Activated CD8-positive, alpha-beta memory T cell treated with anti-CD3 and anti-CD28 coated beads for 1 hour (primary cell): ENCODE results near the gene RASL11A.
"Not testable (repeated sequence)": the region's sequence is repeated elsewhere in the genome, so short reads cannot be mapped to it uniquely, and the experiment has no call there.

Experiments used
- DNase-seq, 2 donors: peaks; one replicate each; pipeline ENCODE4 v3.0.0-alpha.2; 2020; ENCODE audit warnings: low read depth in 1 of 2; ENCODE audit errors: extremely low read depth in 1 of 2

The RASL11A gene, protein sequence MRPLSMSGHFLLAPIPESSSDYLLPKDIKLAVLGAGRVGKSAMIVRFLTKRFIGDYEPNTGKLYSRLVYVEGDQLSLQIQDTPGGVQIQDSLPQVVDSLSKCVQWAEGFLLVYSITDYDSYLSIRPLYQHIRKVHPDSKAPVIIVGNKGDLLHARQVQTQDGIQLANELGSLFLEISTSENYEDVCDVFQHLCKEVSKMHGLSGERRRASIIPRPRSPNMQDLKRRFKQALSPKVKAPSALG

GRCh38 chr13:27270594-27271520, at the start of gene RASL11A:
Gene RASL11A (plus strand): TSS chr13:27270830. CDS start chr13:27270945, 115 bp downstream.
- peak; percentile 28 to 65 for DNase-seq

DNA sequence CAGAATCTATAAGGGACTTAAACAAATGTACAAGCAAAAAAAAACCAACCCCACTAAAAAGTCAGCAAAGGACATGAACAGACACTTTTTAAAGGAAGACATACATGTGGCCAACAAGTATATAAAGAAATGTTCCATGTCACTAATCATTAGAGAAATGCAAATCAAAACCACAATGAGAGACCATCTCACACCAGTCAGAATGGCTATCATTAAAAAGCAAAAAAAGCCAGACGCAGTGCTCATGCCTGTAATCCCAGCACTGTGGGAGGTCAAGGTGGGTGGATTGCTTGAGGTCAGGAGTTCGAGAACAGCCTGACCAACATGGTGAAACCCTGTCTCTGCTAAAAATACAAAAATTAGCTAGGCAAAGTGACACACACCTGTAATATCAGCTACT, 48.5 kb upstream of the RASL11A start:
- not testable (repeated sequence) for DNase-seq

DNA sequence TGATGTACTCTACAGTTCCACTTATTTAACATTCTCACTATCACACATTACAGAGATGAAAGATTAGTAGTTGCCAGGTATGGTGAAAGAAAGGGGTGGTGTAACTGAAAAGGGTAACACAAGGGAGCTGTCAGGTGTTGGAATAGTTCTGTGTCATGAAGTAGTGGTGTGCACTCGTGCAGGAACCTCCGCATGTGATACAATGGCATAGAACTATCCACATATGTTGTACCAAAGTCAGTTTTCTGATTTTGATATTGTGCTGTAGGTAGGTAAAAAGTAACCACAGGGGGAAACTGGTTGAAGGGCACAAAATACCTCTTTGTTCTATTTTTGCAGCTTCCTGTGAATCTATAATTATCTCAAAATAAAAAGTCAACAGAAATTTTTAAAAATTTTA, 43.6 kb upstream of the RASL11A start:
- no peak for DNase-seq

DNA sequence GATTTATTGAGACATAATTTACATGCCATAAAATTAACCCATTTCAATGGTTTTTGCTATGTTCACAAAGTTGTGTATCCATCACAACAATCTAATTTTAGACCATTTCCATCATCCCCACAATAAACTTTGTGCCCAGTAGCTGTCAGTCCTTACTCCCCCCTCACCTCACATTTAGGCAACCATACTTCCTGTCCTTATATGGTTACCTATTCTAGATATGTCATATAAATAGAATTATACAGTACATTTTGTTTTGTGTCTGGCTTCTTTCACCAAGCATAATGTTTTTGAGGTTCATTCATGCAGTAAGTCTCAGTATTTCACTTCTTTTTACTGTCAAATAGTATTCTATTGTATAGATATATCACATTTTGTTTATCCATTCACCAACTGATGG, 42.5 kb upstream of the RASL11A start:
- DNase-seq = no peak

DNA sequence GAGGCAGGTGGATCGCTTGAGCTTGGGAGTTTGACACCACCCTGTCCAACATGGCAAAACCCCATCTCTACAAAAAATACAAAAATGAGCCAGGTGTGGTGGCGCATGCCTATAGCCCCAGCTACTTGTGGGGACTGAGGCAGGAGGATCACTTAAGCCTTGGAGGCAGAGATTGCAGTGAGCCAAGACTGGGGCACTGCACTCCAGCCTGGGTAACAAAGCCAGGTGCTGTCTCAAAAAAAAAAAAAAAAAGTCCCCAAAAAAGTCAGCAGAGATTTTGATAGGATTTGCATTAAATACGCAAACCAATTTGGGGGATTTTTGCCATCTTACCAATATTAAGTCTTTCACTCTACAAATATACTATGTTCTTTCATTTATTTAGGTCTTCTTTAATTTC, 41.0 kb upstream of the RASL11A start:
- no peak for DNase-seq

GRCh38 chr13:27233964-27234363, 36.7 kb upstream of the RASL11A start:
- DNase-seq = no peak

- no peak for DNase-seq
Measured at GRCh38 chr13:27236478-27236877, 34.2 kb upstream of the RASL11A start.

DNA sequence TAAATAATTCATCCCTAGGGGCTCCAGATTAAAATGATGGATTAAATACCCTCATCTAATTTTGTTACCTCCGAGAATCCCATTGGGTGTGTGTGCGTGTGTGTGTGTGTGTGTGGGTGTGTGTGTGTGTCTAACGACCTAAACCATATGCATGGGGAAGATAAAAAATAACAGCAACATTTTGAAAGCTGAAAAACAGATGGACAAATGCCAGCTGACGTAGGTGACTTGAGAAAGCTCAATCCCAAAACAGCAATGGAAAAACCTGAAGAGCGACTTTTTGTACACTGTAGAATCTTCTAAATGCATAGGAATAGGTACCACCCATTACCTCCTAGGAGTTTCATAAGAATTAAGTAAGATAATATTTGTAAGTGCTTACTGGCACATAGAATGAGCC, 27.9 kb upstream of the RASL11A start:
- no peak for DNase-seq

DNA sequence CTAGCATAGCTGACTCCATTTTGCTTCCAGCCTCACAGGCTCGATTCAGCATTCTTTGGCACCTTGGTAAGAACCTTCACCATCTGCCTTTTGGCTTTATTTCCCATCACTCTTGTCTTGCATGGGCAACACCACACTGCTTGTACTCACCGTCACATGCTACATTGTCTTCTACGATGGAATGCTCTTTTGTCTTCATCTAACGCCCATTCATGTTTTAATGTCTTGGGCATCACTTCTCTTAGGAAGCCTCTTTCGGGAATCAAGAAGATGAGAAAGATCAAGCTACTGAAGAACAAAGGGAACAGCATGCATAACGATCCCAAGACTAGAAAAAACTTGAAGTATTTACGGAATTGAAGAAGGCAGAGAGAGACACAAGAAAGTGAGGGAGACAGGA, 25.0 kb upstream of the RASL11A start:
- DNase-seq = no peak

DNA sequence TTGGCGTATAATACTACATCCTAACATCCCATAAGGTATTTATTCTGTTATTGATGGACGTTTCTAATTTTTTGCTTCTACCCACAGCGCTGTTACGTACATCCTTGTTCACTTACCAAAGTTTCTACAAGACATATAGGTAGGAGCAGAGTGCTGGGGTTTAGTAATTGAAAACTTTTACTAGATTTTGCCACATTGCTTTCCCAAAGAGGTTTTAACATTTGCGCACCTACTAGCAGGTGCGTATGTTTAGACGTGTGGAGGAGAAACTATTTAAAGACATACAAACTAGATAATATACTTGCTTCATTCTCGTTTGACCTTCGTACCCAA, 19.8 kb upstream of the RASL11A start:
- DNase-seq = no peak

- DNase-seq = peak; percentile 78 to 86
Measured at GRCh38 chr13:27251166-27252091, 19.2 kb upstream of the RASL11A start, which contains the start of gene RPL21. Gene RPL21 (plus strand): TSS chr13:27251558. CDS start chr13:27253777, 2,219 bp downstream.

DNA sequence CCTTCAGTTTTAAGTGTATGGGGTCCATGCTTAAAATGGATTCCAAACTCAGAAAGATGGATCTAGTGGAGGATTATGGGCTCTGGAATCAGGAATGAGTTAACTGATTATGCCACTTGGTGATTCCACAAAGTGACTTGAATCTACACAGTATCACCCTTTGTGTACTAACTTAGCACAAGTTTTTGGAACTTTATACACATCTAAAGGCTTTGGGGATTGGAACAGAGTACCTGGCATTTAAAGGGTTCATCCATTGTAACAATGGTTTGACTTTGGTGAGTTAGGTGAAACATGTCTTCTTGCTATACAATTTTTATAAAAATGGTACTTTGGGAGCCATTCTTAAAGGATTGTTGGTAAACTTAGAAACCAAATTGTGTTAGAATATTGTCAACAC, 18.2 kb upstream of the RASL11A start:
- DNase-seq = no peak

DNA sequence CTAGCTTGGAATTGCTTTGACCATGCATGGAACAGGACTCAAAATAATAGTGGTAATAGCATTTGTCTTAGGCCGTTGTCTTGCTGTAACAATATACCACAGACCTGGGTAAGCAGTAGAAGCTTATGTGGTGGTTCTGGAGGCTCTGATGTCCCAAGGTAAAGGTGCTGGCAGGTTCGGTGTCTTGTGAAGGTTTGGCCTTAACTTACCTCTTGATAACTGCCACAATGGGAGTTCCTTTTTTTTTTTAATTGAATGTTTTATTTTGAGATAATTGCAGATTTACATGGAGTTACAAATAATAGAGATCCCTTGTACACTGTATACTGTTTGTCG, 13.4 kb upstream of the RASL11A start:
- no peak for DNase-seq

DNA sequence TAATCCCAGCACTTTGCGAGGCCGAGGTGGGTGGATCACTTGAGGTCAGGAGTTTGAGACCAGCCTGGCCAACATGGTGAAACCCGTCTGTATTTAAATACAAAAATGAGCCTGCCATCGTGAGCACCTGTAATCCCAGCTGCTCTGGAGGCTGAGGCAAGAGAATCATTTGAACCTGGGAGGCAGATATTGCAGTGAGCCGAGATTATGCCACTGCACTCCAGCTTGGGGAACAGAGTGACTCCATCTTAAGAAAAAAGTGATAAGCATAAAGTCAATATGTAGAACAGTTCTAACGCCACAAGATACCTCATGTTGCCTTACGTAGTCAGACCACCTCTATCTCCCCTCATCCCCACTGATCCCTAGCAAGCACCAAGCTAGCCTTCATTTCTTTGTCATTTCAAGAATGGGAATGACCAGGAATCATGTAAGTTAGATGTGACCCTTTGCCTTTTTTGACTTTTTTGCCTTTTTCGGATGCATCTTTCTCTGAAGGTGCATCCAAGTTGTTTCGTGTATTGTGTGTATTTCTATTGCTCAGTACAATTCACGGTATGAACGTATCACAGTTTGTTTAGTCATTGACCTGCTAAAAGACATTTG, 12.9 kb upstream of the RASL11A start:
- DNase-seq = no peak

DNA sequence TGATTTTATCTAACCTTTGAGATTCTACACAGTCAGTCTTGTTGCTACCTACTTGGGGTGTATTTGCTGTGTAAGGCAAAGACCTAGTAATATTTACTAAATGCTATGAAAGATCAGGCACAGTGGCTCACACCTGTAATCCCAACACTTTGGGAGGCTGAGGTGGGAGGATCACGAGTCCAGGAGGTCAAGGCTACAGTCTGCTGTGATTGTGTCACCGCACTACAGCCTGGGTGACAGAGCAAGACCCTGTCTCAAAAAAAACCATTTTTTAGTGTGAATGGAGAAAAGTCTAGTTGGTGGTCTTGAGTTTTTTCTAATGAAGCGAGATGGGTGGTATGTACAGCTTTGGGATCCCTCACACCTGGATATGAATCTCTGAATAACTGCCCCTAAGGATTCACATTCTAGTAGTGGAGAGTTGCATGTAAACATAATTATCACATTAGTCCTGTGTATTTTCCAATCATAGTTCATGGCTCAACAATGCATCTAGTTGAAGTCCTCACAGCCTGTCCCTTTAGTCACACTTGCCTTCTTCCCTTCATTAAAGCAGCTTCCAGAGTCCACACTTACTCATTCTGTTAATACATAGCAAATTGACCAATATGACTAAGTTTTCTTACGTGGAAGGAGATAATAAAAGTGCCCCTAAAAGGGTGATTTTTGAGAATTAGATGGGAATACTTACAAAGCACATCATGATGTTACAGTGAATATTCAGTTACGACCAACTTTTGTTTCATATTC, 11.8 kb upstream of the RASL11A start:
- DNase-seq = no peak

DNA sequence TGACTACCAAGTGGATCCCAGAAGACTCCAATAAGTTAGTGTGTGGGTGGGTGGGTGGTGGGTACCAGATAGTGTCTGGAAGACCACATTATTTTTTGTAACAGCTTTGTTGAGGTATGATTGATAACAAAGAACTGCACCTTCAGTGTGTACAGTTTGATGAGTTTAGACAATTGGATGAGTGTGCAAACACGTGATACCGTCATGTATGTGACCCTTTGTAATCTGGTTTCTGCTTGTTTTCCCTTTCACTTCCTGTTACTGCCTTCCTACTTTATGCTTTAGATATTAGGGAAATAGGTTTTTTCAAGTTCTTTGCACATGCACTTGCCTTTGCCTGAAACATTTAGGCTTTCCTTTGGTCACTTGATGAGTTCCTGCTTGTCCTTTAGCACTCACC, 10.8 kb upstream of the RASL11A start:
- no peak for DNase-seq

- no peak for DNase-seq
Measured at GRCh38 chr13:27261396-27261795, 9.2 kb upstream of the RASL11A start.

DNA sequence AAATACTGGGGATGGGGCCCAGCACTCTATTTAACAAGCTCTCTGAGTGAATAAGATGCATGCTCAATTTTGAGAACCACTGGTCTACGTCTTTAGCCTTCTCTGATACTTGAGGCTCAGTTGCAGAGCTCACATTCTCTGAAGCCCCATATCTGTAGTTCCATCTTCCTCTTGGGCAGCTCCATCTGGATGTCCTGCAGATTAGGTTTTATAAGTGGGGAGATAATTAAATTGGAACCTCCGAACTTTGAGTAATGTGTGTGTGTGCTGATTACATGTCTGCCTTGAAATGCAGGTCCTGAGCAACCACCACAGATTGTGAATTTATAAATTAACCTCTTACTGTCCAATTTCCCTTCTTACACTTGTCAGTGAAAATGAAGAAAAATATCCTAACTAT, 7.2 kb upstream of the RASL11A start:
- DNase-seq = no peak

GRCh38 chr13:27264181-27264580, 6.4 kb upstream of the RASL11A start:
- no peak for DNase-seq

DNA sequence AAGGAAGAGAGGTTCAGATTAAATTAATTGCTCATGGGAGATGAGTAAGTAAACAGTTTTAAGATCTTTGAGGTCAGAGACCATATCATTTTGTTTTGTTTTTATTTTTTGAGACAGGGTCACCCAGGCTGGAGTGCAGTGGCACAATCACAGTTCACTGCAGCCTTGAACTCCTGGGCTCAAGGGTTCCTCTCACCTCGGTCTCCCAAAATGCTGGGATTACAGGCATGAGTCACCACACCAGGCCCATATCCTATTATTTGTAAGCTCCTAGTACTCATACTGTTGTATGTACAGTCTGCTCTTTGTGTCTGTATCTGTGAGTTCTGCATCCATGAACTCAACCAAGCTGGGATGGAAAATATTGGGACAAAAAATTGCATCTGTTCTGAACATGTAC, 6.0 kb upstream of the RASL11A start:
- DNase-seq = no peak
